ENCODE data around the gene KLHL2. TPM values are rescaled to one million over a fixed set of nuclear protein-coding genes. Genes with fewer than 3 reads are reported as not detected.

KLHL2 gene
- total RNA-seq, 6 experiments from 2014 or later: 10.9 to 13.7 (median 11.4) TPM

DNA sequence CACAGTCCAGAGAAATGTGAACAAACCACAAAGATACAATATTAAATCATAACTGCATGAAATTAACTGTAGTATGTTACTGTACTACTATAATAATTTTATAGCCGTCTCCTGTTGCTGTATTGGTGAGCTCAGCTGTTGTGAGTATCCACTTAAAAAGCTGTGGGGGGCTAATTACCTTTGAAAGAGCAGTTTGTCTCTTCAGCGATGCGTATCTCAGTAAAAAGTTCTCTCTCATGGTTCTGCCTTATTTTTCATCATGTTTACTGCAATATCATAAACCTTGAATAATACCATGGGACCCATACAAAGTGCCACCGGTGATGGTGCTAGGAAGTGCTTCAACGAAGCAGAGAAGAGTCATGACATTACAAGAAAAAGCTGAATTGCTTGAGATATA, 111.7 kb downstream of the KLHL2 start:
- H3K27me3 Mint-ChIP-seq (ENCODE audit: insufficient read depth): no peaks in the 10 kb centered on the region
- peaks cover 19% of the 10 kb centered on the region for H3K36me3 Mint-ChIP-seq (ENCODE audit: low read depth)
- peaks cover 3% of the 10 kb centered on the region; the same call in 1 of the 2 replicates for H3K9me3 Mint-ChIP-seq
- no peak for DNase-seq
- no peaks in the 10 kb centered on the region for H3K4me1 Mint-ChIP-seq (ENCODE audit: low read depth)
- H3K27ac Mint-ChIP-seq: no peak overlapping the region
- H3K4me3 Mint-ChIP-seq: no peak overlapping the region
- TF ChIP-seq, protein P1, sequence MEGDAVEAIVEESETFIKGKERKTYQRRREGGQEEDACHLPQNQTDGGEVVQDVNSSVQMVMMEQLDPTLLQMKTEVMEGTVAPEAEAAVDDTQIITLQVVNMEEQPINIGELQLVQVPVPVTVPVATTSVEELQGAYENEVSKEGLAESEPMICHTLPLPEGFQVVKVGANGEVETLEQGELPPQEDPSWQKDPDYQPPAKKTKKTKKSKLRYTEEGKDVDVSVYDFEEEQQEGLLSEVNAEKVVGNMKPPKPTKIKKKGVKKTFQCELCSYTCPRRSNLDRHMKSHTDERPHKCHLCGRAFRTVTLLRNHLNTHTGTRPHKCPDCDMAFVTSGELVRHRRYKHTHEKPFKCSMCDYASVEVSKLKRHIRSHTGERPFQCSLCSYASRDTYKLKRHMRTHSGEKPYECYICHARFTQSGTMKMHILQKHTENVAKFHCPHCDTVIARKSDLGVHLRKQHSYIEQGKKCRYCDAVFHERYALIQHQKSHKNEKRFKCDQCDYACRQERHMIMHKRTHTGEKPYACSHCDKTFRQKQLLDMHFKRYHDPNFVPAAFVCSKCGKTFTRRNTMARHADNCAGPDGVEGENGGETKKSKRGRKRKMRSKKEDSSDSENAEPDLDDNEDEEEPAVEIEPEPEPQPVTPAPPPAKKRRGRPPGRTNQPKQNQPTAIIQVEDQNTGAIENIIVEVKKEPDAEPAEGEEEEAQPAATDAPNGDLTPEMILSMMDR (IDR thresholded peaks at IDR 0.05): no peak

DNA sequence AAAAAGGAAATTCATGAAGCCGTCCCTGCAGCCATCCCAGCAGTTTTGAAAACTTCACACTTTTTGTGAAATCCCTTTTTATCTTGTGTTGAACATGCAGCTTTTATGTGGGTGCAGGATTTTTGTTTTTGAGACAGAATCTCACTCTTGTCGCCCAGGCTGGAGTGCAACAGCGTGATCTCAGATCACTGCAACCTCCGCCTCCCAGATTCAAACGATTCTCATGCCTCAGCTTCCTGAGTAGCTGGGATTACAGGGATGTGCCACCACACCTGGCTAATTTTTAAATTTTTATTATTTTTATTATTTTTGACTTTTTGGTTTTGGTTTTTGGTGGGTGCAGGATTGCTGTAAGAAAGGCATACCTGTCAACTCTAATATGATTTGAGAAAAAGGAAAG, 112.1 kb downstream of the KLHL2 start:
- no peaks in the 10 kb centered on the region for H3K4me1 Mint-ChIP-seq (ENCODE audit: low read depth)
- H3K9me3 Mint-ChIP-seq: peaks cover 3% of the 10 kb centered on the region; the same call in 1 of the 2 replicates
- no peak for DNase-seq
- peaks cover 20% of the 10 kb centered on the region for H3K36me3 Mint-ChIP-seq (ENCODE audit: low read depth)
- H3K27me3 Mint-ChIP-seq (ENCODE audit: insufficient read depth): no peaks in the 10 kb centered on the region
- no peak overlapping the region for H3K4me3 Mint-ChIP-seq
- TF ChIP-seq, protein P1 (IDR thresholded peaks at IDR 0.05): no peak
- no peak overlapping the region for H3K27ac Mint-ChIP-seq

DNA sequence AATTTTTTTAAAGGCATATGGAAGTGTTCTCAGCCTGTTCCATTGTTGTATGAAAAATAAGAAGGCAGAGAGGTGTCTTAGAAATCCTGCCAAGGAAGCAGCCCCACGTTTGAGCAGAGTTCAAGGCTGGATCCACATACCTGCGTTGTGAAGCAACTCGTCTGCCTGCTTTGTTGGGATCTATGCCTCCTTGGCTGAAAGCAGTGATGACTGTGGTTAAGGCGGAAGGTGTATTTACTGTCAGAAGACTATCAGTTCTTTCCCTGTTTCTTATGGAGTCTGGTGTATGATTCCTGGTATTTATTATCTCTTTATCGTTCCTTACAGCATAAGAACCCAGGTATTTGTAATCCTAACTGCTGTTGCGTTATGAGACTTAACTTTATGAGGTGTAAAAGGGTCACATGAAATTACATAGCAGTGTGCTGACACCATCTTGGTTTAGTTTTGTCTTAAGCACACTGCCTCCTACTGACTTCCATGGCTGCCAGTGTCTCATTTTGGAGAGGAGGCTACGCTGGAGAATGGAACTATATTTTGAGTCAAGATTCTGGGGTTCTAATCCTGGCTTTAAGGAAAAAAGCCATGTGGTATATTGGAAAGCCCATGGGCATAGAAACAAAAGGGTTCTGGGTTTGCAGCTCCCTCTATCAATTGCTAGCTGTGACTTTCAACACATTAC, 117.0 kb downstream of the KLHL2 start:
- Mint-ChIP-seq H3K9me3 (peaks cover 13% of the 10 kb centered on the region), H3K36me3 (ENCODE audit: low read depth) (peaks cover 32% of the 10 kb centered on the region), H3K4me1 (ENCODE audit: low read depth) (peaks cover 16% of the 10 kb centered on the region), H3K4me3 (no peak overlapping the region), H3K27me3 (ENCODE audit: insufficient read depth) (no peaks in the 10 kb centered on the region), H3K27ac (no peak overlapping the region)
- DNase-seq: no peak
- TF ChIP-seq, protein P1 (IDR thresholded peaks at IDR 0.05): no peak; the same call in 1 of the 2 replicates

DNA sequence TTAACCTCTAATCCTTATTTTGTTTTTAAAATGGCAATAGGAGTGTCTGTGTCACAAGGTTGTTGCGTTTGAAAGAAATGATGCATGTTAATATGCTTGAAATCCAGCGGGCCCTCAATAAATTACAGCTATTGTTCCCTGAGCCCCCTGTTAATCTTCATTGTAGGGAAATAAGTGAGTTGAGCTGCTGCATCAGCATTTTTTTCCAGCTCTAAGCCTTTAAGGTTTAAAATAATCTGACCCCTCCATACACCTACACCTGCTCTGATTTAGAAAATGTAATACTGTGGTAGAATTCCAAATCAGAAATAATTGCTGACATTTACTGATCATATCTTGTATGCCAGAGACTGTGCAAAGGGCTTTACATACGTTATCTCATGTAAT, 117.5 kb downstream of the KLHL2 start:
- no peak for DNase-seq
- Mint-ChIP-seq H3K4me1 (ENCODE audit: low read depth) (peaks cover 16% of the 10 kb centered on the region), H3K4me3 (no peak overlapping the region), H3K27me3 (ENCODE audit: insufficient read depth) (no peaks in the 10 kb centered on the region), H3K36me3 (ENCODE audit: low read depth) (peaks cover 30% of the 10 kb centered on the region), H3K27ac (no peak overlapping the region), H3K9me3 (peaks cover 13% of the 10 kb centered on the region)
- TF ChIP-seq, protein P1 (IDR thresholded peaks at IDR 0.05): no peak

DNA sequence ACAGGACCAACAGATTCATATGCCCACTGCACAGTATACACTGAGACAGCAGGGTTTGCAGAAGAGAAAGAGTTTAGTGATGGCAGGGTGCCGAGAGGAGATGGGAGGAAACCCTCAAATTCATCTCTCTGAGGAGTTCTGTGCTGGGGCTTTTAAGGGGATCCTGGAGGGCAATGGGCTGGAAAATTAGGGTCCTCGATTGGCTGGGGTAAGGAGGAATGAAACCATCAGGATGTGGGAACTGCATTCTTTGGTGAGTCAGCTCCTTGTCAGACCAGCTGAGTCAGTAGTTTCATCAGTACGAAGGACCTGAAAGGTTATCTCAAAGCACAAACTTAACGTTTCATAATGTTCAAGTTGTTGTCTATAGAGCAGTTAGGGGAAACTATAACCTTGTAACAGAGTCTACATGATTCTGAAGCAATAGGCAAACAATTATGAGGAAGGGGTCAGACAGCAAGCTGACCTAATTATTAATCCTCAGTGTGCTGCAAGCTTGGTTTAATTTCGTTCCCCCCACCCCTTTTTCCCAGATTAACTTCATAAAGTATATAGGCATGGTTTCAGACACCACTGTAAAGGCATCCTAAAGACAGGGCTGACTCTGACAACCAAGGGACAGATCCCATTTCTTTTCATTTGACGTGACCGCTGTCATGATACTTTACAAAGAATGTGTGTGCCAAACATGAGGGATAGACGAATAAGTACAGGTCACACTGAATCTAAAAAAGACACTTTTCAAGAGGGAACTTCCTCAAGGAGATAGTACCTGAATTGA, 118.6 kb downstream of the KLHL2 start:
- peaks cover 13% of the 10 kb centered on the region for H3K9me3 Mint-ChIP-seq
- no peak overlapping the region for H3K27ac Mint-ChIP-seq
- TF ChIP-seq, protein P1 (IDR thresholded peaks at IDR 0.05): no peak
- no peak overlapping the region for H3K4me3 Mint-ChIP-seq
- H3K4me1 Mint-ChIP-seq (ENCODE audit: low read depth): peaks cover 23% of the 10 kb centered on the region
- H3K36me3 Mint-ChIP-seq (ENCODE audit: low read depth): peaks cover 23% of the 10 kb centered on the region
- H3K27me3 Mint-ChIP-seq (ENCODE audit: insufficient read depth): no peaks in the 10 kb centered on the region
- DNase-seq: peak; percentile 76
